ENCODE data around the gene GABRG3. TPM values are rescaled to one million over a fixed set of nuclear protein-coding genes. Genes with fewer than 3 reads are reported as not detected.

Gene GABRG3
- total RNA-seq, 1 experiment from 2014 or later, result not detected

Other genes starting within 250 kb of the GABRG3 start
- 0.52 TPM for gene GABRB3, start 198.1 kb upstream of the GABRG3 start, total RNA-seq (2021; ENCODE audit: unreplicated experiment)
- not detected for gene GABRA5, start 104.1 kb upstream of the GABRG3 start, total RNA-seq (2021; ENCODE audit: unreplicated experiment)

All from HCT116 (cell line).